ENCODE data around the gene ZBTB20. TPM values are rescaled to one million over a fixed set of nuclear protein-coding genes. Genes with fewer than 3 reads are reported as not detected.

The ZBTB20 gene
- total RNA-seq, 1 experiment from 2014 or later, result 3.7 TPM

GRCh38 chr3:114310695-114311094 lies 836.4 kb downstream of the ZBTB20 start:
- DNase-seq (no peak), ATAC-seq (no peak)
- CTCF ChIA-PET, result no interaction called here
- intact Hi-C loops (cut with micrococcal nuclease), result no loop called here
- Histone ChIP-seq H3K4me1 (ENCODE audit: insufficient read depth, low read length) (no peaks in the 10 kb centered on the region), H3K9ac (ENCODE audit: low read length) (no peak overlapping the region), H3K36me3 (ENCODE audit: low read depth, low read length) (no peaks in the 10 kb centered on the region), H3K79me2 (ENCODE audit: low read length) (no peaks in the 10 kb centered on the region), H3K9me2 (replicated peaks; ENCODE audit: low read length) (no peaks in the 10 kb centered on the region), H2AFZ (ENCODE audit: low read length) (no peak overlapping the region), H3F3A (ENCODE audit: low read length, unreplicated experiment) (no peaks in the 10 kb centered on the region), H3K27me3 (ENCODE audit: low read length) (no peaks in the 10 kb centered on the region), H3K9me3 (ENCODE audit: low read length) (no peaks in the 10 kb centered on the region), H3K27ac (ENCODE audit: low read length) (no peak overlapping the region), H3K4me3 (ENCODE audit: low read length) (no peak overlapping the region), H3K4me2 (ENCODE audit: low read length) (no peak overlapping the region), H4K20me1 (ENCODE audit: low read length) (no peaks in the 10 kb centered on the region)
- no peak for TF ChIP-seq EZH2phosphoT487 (IDR thresholded peaks at IDR 0.05; ENCODE audit: borderline replicate concordance, low read length)
- no TSS peak for BruUV-seq (replicated peaks)
- POLR2A ChIA-PET (ENCODE audit: unreplicated experiment), result no interaction called here

DNA sequence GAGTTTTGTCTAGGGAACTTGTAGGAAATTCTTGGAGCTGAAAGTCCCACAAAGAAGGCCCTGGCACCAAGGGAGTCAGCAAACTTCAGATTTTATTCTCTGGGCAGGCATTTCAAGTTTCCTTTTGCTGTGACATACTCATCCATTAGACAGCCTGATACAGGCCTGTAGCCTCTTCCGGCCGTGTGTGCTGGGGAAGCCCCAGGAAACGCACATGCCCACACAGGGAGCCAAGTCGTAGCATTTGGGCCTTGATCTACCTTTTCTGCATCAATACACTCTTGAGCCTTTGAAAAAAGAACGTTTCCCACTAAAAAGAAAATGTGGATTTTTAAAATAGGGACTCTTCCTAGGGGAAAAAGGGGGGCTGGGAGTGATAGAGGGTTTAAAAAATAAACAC lies 838.3 kb downstream of the ZBTB20 start:
- H3K9me3 ChIP-seq (ENCODE audit: low read length), result no peaks in the 10 kb centered on the region
- no peaks in the 10 kb centered on the region for H3K36me3 ChIP-seq (ENCODE audit: low read depth, low read length)
- POLR2A ChIA-PET (ENCODE audit: unreplicated experiment), result no interaction called here
- H3K9ac ChIP-seq (ENCODE audit: low read length), result no peak overlapping the region
- peaks cover 12% of the 10 kb centered on the region for H3K27me3 ChIP-seq (ENCODE audit: low read length)
- BruUV-seq (replicated peaks), result no TSS peak
- H3K4me2 ChIP-seq (ENCODE audit: low read length), result no peak overlapping the region
- H2AFZ ChIP-seq (ENCODE audit: low read length), result no peak overlapping the region
- ATAC-seq, result no peak
- no peaks in the 10 kb centered on the region for H4K20me1 ChIP-seq (ENCODE audit: low read length)
- no peak overlapping the region for H3K4me3 ChIP-seq (ENCODE audit: low read length)
- H3K9me2 ChIP-seq (replicated peaks; ENCODE audit: low read length), result no peaks in the 10 kb centered on the region
- intact Hi-C loops (cut with micrococcal nuclease), result no loop called here
- no peaks in the 10 kb centered on the region for H3K4me1 ChIP-seq (ENCODE audit: insufficient read depth, low read length)
- H3K79me2 ChIP-seq (ENCODE audit: low read length), result no peaks in the 10 kb centered on the region
- CTCF ChIA-PET, result no interaction called here
- no peak for DNase-seq
- no peak for TF ChIP-seq EZH2phosphoT487 (IDR thresholded peaks at IDR 0.05; ENCODE audit: borderline replicate concordance, low read length)
- no peak for TF ChIP-seq EZH2 (IDR thresholded peaks at IDR 0.05; ENCODE audit: low read length, unreplicated experiment)
- TF ChIP-seq CTCF (conservative IDR thresholded peaks at IDR 0.05; ENCODE audit: low read depth, low read length), result no peak
- no peaks in the 10 kb centered on the region for H3F3A ChIP-seq (ENCODE audit: low read length, unreplicated experiment)
- no peak overlapping the region for H3K27ac ChIP-seq (ENCODE audit: low read length)

DNA sequence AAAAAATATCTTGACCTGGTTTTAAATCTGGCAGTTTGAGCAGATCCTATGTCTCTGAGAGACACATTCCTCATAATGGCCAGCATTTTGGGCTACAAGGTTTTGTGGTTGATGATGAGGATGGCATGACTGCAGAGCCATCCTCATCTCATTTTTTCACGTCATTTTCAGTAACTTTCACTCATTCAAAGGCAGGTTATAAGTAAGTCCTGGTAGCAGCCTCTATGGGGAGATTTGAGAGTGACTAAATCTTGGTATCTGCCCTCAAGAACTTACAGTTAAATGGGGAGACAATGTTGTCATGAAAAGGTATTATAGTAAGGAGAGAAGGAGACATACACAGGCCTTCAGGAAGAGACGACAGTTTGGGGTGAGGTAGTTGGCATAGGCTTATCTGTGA lies 838.7 kb downstream of the ZBTB20 start:
- Histone ChIP-seq H3K27ac (ENCODE audit: low read length) (no peak overlapping the region), H3K9me3 (ENCODE audit: low read length) (no peaks in the 10 kb centered on the region), H3K27me3 (ENCODE audit: low read length) (peaks cover 12% of the 10 kb centered on the region), H3K79me2 (ENCODE audit: low read length) (no peaks in the 10 kb centered on the region), H2AFZ (ENCODE audit: low read length) (no peak overlapping the region), H3K4me2 (ENCODE audit: low read length) (no peak overlapping the region), H3F3A (ENCODE audit: low read length, unreplicated experiment) (no peaks in the 10 kb centered on the region), H3K9me2 (replicated peaks; ENCODE audit: low read length) (no peaks in the 10 kb centered on the region), H3K36me3 (ENCODE audit: low read depth, low read length) (no peaks in the 10 kb centered on the region), H3K9ac (ENCODE audit: low read length) (no peak overlapping the region), H3K4me3 (ENCODE audit: low read length) (no peak overlapping the region), H4K20me1 (ENCODE audit: low read length) (no peaks in the 10 kb centered on the region), H3K4me1 (ENCODE audit: insufficient read depth, low read length) (no peaks in the 10 kb centered on the region)
- TF ChIP-seq CTCF (conservative IDR thresholded peaks at IDR 0.05; ENCODE audit: low read depth, low read length), result no peak
- TF ChIP-seq EZH2phosphoT487 (IDR thresholded peaks at IDR 0.05; ENCODE audit: borderline replicate concordance, low read length), result no peak
- TF ChIP-seq EZH2 (IDR thresholded peaks at IDR 0.05; ENCODE audit: low read length, unreplicated experiment), result no peak
- ATAC-seq (no peak), DNase-seq (no peak)
- BruUV-seq (replicated peaks), result no TSS peak
- POLR2A ChIA-PET (ENCODE audit: unreplicated experiment), result no interaction called here
- intact Hi-C loops (cut with micrococcal nuclease), result no loop called here
- CTCF ChIA-PET, result no interaction called here

Data from PC-3 (cell line).